Umbilical cord (tissue), 2 donors: ENCODE measurements around the gene SRSF9. TPM values are rescaled to one million over a fixed set of nuclear protein-coding genes. Genes with fewer than 3 reads are reported as not detected.
A peak's percentile ranks its signal among the peaks of the same experiment; 100 is the strongest.

Experiments
- DNase-seq: peaks from one replicate; pipeline ENCODE4 v3.0.0-alpha.2; 2015; ENCODE audit warnings: low spot score
- total RNA-seq: library from RNA; depleted of rRNA; stranded (reverse); fragments of >200 nt; gene quantifications from one replicate; pipeline ENCODE4 v1.2.3, GENCODE V29; 2014; ENCODE audit warnings: low replicate concordance; ENCODE audit not compliant: insufficient read depth

The SRSF9 gene
- total RNA-seq, 1 donor from 2014 or later, result 86.7 TPM

DNA sequence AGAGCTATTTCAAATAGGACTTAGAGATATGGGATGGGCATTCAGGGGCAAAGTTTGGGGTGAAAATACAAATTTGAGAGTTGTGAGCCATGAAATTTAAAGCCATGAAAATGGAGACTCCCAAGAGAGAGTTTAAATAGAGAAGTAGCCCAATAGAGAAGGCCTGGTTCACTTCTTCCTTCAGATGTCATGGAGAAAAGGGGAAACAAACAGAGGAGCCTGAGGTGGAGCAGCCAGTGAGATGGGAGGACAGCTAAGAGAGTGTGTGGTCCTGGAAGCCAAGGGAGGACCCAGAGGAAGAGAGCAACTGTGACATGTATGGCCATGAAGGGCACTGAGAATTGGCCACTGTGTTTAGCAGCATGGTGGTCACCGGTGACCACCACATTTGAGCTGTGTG lies 14.1 kb upstream of the SRSF9 start:
- DNase-seq, result no peak

DNA sequence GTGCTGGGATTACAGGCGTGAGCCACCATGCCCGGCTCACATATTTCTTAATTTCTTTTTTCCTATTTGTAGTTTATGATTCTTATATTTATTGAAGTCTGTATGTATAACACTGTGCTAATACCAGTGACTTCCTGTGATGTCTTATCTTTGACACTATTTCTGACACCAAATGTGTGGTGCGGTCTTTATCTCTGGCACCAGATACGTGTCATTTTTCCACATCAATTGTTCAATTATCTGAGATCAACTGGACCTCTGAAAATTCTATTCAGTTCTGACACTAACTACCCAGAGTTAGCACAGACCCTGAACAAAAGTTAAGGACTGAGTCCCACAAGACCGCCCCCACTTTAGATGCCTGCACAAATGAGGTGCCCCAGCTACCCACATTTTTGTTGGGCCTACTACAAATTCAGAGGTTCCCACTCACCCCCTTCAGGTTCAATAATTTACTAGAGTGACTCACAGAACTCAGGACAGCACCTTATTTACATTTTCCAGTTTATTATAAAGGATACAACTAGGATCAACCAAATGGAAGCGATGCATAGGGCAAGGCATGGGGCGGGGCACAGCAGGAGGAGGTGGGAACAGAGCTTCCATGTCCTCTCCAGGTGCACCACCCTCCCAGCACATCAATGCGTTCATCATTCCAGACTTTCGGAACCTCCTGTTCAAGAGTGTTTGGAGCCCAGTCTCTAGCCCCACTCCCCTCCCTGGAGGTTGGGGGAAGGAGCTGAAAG lies 11.6 kb upstream of the SRSF9 start:
- no peak for DNase-seq

GRCh38 chr12:120480211-120480610 lies 10.7 kb upstream of the SRSF9 start:
- no peak for DNase-seq

DNA sequence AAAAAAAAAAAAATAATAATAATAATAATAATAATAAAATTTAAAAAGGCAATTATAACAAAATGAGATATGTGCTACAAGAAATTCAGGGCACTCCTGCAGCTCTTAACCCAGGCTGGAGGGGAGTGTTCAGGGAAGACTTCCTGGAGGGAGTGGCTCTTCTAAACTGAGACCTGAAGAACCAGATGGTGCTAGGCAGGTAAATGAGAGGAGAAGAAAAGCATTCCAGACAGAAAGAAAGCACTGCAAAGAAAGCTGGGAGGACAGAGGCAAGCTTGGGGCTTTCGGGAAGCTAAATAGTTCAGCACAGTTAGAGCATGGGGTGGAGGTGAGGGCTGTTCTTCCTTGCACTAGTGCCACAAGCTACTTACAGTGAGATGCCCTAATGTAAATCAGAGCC lies 9.9 kb upstream of the SRSF9 start:
- DNase-seq, result no peak

DNA sequence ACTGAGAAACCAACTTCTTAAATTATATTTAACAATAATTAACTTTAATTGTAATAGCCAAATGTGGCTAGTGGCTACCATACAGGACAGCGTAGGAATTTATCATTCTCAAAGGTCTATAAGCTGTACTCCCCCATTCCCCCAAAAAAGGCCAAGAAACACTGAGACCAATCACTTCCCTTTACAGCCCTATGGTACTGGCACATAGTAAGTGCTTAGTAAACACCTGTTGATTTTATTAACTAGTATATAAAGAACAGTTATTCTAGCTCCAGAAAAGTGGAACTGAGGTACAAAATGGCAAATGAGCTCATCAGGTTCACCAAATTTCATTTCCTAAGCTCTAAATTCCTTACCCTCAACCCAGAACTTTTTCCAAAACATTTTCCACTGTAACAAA lies 6.1 kb upstream of the SRSF9 start:
- DNase-seq, result no peak

GRCh38 chr12:120474616-120474960 lies 5.0 kb upstream of the SRSF9 start:
- DNase-seq, result peak; percentile 73

DNA sequence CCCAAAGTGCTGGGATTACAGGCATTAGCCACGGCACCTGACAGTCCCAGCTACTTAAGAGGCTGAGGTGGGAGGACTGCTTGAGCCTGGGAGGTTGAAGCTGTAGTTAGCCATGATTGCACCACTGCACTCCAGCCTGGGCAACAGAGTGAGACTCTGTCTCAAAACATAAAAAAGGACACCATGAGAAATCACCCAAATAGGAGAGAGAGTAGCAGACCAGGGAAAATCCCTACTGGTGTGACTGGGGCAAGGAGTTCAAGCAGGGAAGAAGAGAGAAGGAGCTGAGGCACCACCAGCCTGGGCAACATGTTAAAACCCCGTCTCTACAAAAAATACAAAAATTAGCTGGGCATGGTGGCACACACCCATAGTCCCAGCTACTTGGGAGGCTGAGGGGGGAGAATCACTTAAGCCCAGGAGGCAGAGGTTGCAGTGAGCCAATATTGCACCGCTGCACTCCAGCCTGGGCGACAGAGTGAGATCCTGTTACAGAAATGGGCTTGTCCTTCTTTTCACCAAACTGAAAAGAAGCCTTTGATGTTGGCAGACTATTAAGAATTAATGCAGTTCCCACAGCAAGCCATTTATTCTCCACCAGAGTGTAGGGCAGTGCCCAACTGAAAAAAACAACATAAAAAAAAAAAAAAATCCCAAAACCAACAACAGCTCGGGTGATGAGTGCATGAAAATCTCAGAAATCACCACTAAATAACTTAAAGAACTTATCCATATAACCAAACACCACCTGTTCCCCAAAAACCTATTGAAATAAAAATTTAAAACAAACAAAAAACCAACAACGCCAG lies 4.5 kb upstream of the SRSF9 start:
- no peak for DNase-seq

GRCh38 chr12:120472521-120472920 lies 3.0 kb upstream of the SRSF9 start:
- no peak for DNase-seq

GRCh38 chr12:120470150-120470784 lies 719 bp upstream of the SRSF9 start:
- DNase-seq, result peak; percentile 40

GRCh38 chr12:120468821-120469449 lies 613 bp downstream of the SRSF9 start:
- peak; percentile 43 for DNase-seq

GRCh38 chr12:120468325-120468820 lies 1.2 kb downstream of the SRSF9 start:
- peak; percentile 43 for DNase-seq

DNA sequence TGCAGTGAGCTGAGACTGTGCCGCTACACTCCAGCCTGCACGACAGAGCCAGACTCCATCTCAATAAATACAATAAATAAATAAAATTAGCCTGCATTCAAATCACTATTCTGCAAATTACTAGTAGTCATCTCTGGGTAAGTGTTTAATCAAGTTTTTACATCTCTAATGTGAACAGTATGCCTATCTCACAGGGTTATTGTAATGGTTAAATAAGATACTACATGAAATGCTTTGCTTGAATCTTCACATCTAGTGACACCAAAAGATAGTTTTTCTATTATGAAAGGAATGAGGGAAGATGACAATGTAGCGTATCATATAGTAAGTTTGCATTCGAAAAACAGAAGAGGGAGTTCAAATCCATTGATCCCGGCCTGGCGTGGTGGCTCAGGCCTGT lies 2.1 kb downstream of the SRSF9 start:
- DNase-seq, result no peak

- peak; percentile 42 for DNase-seq
These were observed 2.8 kb downstream of the SRSF9 start for GRCh38 chr12:120466560-120467315.

- DNase-seq, result no peak
These were observed 3.8 kb downstream of the SRSF9 start for GRCh38 chr12:120465756-120466155.

DNA sequence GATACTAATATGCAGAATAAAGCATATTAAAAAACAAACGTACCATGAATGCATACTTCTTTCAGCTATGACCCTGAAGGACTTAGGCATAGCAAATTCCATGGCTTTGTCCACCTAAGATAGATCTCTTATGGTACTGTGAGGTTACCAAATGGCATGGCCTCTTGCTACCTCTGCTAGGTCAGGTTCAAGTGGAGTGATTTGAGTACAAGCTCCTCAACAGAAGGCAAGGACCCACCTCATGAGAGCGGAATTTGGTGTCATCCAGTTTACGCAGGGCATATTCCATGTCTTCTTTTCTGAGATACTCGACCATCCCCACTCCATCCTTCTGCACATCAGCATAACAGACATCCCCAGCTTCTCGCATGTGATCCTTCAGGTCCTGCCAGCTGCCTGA lies 5.8 kb downstream of the SRSF9 start:
- no peak for DNase-seq

DNA sequence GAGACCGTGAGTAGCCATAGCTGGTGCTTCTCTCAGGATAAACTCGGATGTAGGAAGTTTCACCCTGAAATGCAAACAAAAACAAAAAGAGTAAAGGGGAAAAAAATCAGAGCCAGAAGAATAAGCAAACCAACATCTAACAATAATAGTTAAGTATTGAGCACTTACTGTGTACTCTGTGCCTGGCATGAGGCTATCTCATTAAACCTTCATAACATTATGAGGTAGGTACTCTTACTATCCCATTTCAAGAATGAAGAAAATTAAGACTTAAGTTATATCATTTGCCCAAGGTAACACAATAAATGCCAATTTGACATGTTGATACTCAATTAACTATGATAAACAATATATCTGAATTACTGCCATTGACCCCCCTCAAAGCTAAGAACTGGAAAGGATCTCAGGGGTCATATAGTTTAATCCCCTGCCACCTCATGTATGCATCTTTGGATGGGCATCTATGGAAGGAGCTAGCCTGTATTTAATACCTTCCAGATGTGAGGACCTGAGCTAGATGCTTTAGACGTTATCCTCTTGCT lies 7.4 kb downstream of the SRSF9 start:
- DNase-seq, result no peak

DNA sequence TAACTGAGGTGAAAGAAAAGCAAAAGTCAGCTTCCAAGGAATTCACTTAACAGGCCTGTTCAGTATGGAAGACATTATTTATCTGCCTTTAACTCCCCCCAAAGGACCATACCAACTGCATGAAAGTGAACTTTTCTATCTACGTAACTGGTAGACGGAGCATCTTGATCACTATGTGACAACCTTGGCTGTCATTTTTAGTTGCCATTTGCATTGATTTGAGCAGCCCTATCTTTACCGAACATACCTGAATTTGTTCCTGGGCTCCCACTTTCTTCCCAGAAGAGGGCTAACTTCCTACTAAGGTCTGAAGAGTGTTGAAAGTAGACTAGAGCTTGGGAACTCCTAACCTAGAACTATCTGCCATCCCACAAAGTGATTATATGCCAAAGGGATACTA lies 9.4 kb downstream of the SRSF9 start:
- no peak for DNase-seq

GRCh38 chr12:120457133-120457532 lies 12.4 kb downstream of the SRSF9 start:
- no peak for DNase-seq

DNA sequence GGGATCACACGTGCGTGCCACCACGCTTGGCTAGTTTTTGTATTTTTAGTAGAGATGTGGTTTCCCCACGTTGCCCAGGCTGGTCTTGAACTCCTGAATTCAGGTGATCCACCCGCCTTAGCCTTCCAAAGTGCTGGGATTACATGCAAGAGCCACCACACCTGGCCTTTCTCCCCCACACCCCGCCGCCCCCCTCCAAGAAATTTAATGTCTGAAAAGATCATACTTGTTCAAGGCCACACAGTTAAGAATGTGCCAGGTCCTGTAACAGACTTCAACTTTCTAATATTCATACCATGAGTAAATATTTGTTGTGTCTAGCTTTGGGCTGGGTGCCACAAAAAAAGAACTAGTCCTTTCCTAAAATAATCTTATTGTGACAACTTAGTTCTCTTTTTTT lies 14.2 kb downstream of the SRSF9 start:
- DNase-seq, result no peak

GRCh38 chr12:120453977-120454376 lies 15.6 kb downstream of the SRSF9 start:
- DNase-seq, result no peak
